HG02759 (cell line): ENCODE results near the gene MANEA.
"Not testable (repeated sequence)": the region's sequence is repeated elsewhere in the genome, so short reads cannot be mapped to it uniquely, and the experiment has no call there.

ENCODE experiments used
- ATAC-seq: cut with Tn5 transposase; IDR thresholded peaks from one replicate; pipeline ENCODE4 v1.9.1; 2021; ENCODE audit warnings: mild to moderate bottlenecking, moderate library complexity; ENCODE audit not compliant: unreplicated experiment

The MANEA gene

GRCh38 chr6:95577304-95578105 lies at the start of gene MANEA:
MANEA (plus strand) TSS chr6:95577535; CDS start chr6:95586440, 8,905 bp downstream.
- peak; percentile 88 for ATAC-seq

GRCh38 chr6:95529762-95530161 lies 47.6 kb upstream of the MANEA start:
- ATAC-seq: no peak

GRCh38 chr6:95530176-95530819 lies 47.0 kb upstream of the MANEA start:
- ATAC-seq: no peak

GRCh38 chr6:95543798-95544197 lies 33.5 kb upstream of the MANEA start:
- ATAC-seq: no peak

- no peak for ATAC-seq
These were observed 32.7 kb upstream of the MANEA start for GRCh38 chr6:95544517-95545225.

- ATAC-seq: no peak
These were observed 32.1 kb upstream of the MANEA start for GRCh38 chr6:95545226-95545625.

GRCh38 chr6:95545686-95546085 lies 31.6 kb upstream of the MANEA start:
- ATAC-seq: no peak

GRCh38 chr6:95546148-95546547 lies 31.2 kb upstream of the MANEA start:
- ATAC-seq: no peak

GRCh38 chr6:95547043-95547442 lies 30.3 kb upstream of the MANEA start:
- ATAC-seq: no peak

- ATAC-seq: no peak
These were observed 29.0 kb upstream of the MANEA start for GRCh38 chr6:95548188-95548786.

GRCh38 chr6:95551678-95552324 lies 25.5 kb upstream of the MANEA start:
- no peak for ATAC-seq

- ATAC-seq: no peak
These were observed 23.5 kb upstream of the MANEA start for GRCh38 chr6:95553880-95554279.

- not testable (repeated sequence) for ATAC-seq
These were observed 16.4 kb upstream of the MANEA start for GRCh38 chr6:95560956-95561355.

- ATAC-seq: no peak
These were observed 7.8 kb upstream of the MANEA start for GRCh38 chr6:95569560-95569959.

GRCh38 chr6:95572098-95572497 lies 5.2 kb upstream of the MANEA start:
- no peak for ATAC-seq

GRCh38 chr6:95574811-95575210 lies 2.5 kb upstream of the MANEA start:
- ATAC-seq: no peak

GRCh38 chr6:95576218-95576997 lies 927 bp upstream of the MANEA start:
- peak; percentile 17 for ATAC-seq

GRCh38 chr6:95576998-95577303 lies 384 bp upstream of the MANEA start:
- ATAC-seq: no peak

GRCh38 chr6:95578106-95578410 lies 723 bp downstream of the MANEA start:
- ATAC-seq: peak; percentile 20

- ATAC-seq: no peak
These were observed 3.7 kb downstream of the MANEA start for GRCh38 chr6:95581073-95581472.
